ENCODE results near the gene PEX10. TPM values are rescaled to one million over a fixed set of nuclear protein-coding genes. Genes with fewer than 3 reads are reported as not detected.

The PEX10 gene
- total RNA-seq, 1 donor from 2014 or later, result 15.8 TPM

DNA sequence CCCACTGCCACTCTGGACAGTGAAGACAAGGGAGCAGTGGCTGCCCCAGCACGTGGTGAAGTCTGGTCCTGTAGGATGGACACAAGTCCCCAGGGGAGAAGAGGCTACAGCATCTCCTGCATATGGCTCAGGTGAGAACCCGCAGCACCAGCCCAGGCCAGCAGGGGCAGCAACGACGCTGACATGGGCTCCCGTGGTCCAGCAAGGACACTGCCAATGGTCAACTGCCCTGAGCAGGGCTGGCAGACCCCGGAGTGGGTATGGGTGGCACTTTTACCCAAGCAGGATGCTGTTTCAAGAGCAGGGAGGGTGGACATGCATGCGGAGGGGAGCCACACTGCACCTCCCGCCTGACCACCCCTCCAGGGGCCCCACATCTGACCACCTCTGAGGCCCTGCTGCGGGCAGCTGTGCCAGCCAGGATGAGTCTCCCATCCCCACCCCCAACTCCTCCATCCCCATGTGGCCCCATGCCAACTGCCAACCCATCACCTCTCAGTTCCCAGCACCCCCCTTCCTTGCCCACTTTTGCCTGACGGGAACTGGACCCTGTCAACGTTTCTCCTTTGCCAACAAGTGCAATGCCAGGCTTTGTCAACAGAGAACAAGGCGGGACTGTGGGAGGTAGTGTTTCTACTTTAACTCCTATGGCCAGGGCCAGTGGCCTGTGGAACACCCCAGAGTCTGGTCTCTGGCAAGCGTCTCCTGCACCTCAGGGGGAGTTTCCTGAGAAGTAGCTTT lies 29.6 kb downstream of the PEX10 start:
- Histone ChIP-seq H3K27ac (replicated peaks) (no peak overlapping the region), H3K9me3 (replicated peaks) (no peaks in the 10 kb centered on the region), H3K36me3 (no peaks in the 10 kb centered on the region), H3K4me3 (no peak overlapping the region), H3K4me1 (peaks cover 13% of the 10 kb centered on the region), H3K27me3 (ENCODE audit: low read depth) (no peaks in the 10 kb centered on the region)
- no peak for DNase-seq
- intact Hi-C loops (cut with micrococcal nuclease), result loop anchor here (5.0 kb wide), 1 partner anchor 185 kb away; no protein-coding TSS in a partner anchor
- TF ChIP-seq, protein P1, sequence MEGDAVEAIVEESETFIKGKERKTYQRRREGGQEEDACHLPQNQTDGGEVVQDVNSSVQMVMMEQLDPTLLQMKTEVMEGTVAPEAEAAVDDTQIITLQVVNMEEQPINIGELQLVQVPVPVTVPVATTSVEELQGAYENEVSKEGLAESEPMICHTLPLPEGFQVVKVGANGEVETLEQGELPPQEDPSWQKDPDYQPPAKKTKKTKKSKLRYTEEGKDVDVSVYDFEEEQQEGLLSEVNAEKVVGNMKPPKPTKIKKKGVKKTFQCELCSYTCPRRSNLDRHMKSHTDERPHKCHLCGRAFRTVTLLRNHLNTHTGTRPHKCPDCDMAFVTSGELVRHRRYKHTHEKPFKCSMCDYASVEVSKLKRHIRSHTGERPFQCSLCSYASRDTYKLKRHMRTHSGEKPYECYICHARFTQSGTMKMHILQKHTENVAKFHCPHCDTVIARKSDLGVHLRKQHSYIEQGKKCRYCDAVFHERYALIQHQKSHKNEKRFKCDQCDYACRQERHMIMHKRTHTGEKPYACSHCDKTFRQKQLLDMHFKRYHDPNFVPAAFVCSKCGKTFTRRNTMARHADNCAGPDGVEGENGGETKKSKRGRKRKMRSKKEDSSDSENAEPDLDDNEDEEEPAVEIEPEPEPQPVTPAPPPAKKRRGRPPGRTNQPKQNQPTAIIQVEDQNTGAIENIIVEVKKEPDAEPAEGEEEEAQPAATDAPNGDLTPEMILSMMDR (IDR thresholded peaks at IDR 0.05; ENCODE audit: borderline replicate concordance), result peak; percentile 55

DNA sequence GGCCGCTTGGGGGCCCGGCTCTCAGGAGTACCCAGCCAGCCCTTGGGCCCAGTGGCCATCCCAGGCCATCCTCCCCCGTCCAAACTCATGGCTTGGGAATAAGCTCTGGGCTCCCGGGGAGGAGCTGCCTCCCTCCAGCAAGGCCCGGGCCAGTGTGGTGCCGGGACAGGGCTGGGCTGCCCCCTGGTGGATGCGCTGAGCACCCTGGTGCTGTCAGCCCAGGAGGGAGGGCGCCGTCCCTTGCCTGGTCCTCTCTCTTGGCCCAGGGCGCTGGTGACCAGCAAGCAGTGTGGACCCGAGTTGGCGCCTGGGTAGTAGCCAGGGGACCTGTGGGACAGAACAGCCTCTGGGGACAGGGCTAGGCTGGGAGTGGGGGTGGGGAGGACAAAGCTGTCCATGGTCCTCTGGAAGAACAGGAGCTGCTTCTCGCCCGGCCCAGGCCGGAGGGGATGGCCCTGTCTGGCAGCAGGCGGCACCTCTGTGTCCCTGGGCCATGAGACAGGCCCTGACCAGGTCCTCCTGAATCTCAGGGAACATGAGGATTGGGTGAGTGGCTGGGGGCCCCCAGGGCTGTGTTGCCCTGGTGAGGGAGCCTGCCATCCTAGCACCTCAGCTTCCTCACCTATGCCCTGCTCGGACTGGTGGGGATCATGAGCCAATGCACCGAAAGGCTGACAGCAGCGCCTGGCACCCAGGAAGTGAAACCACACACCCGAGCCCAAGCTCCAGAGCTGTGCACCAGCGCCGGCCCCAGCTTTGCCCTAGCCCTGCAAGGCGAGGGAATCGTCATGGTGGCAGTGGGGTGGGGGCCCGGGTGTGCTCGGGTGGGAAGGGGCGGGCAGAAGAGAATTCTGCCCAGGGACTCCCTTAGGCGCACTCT lies 30.4 kb downstream of the PEX10 start:
- Histone ChIP-seq H3K27me3 (ENCODE audit: low read depth) (no peaks in the 10 kb centered on the region), H3K4me1 (peaks cover 13% of the 10 kb centered on the region), H3K36me3 (no peaks in the 10 kb centered on the region), H3K4me3 (no peak overlapping the region), H3K27ac (replicated peaks) (peak overlapping the region; percentile 27), H3K9me3 (replicated peaks) (no peaks in the 10 kb centered on the region)
- intact Hi-C loops (cut with micrococcal nuclease), result loop anchor here (5.0 kb wide), 1 partner anchor 185 kb away; no protein-coding TSS in a partner anchor
- DNase-seq, result peak; percentile 83
- TF ChIP-seq, protein P1 (IDR thresholded peaks at IDR 0.05; ENCODE audit: borderline replicate concordance), result peak; percentile 97

DNA sequence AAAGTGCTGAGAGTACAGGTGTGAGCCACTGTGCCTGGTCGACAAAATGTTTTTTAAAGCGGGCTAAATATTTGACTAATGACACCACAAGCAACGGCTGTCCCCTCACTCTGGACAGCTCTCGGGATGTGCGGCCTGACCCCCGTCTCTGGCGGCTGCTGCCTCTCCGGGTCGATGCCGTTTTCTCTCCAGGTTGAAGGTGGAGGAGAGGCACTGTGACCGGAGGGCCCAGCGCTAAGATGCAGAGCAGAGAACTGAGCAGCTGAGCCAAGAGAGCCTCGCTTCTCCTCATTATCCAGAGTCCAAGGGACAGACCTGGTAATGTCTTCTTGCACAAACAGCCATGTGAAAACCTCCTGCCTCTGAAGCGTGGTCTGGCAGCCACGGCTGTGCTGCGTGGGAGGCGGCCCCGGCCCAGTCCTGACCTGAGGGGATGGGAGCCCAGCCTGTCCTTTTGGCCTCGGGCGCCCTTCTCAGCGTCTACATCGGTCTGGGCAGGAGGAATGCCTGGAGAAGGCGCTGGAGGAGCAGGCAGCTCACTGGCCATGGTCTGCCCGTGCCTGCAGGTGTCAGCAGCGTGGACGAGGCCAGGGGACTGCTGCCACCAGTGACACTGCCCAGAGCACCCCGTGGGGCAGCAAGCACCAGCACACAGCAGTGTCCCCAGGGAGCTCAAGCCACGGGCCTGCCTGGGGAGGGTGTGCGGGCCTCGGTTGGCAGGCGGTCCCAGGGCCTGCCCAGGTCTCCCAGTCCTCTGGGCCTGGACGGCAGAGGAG lies 31.4 kb downstream of the PEX10 start:
- no peak for DNase-seq
- TF ChIP-seq, protein P1 (IDR thresholded peaks at IDR 0.05; ENCODE audit: borderline replicate concordance), result no peak
- Histone ChIP-seq H3K4me1 (peaks cover 13% of the 10 kb centered on the region), H3K4me3 (no peak overlapping the region), H3K27me3 (ENCODE audit: low read depth) (no peaks in the 10 kb centered on the region), H3K27ac (replicated peaks) (peak overlapping the region; percentile 27), H3K9me3 (replicated peaks) (no peaks in the 10 kb centered on the region), H3K36me3 (no peaks in the 10 kb centered on the region)
- intact Hi-C loops (cut with micrococcal nuclease), result loop anchor here (5.0 kb wide), 1 partner anchor 184 kb away; no protein-coding TSS in a partner anchor

DNA sequence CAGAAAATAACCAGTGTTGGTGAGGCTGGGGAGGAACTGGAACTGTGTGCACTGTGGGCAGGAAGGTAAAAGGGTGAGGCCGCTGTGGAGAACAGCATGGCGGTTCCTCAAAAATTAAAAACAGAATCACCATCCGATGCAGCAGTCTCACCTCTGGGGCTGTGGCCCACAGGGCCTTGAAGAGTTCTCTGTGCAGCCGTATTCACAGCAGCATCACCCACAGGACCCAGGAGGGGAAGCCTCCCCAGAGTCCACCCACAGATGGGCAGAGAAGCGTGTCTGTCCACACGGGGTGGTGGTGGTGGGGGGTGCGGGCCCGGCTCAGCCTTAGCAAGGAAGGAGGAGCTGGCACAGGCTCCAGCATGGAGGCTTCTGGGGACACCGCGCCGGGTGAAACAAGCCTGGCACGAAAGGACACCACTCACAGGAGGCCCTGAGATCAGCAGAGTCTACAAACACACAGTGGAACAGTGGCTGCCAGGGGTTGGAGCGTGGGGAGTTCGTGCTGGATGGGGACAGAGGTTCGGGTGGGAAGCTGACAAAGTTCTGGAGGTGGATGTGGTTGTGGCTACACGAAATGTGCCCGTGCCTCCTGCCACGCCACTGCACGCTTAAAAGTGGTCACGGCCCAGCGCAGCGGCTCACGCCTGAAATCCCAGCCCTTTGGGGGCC lies 32.5 kb downstream of the PEX10 start:
- H3K27ac ChIP-seq (replicated peaks), result no peak overlapping the region
- TF ChIP-seq, protein P1 (IDR thresholded peaks at IDR 0.05; ENCODE audit: borderline replicate concordance), result no peak
- no peak for DNase-seq
- no peaks in the 10 kb centered on the region for H3K27me3 ChIP-seq (ENCODE audit: low read depth)
- intact Hi-C loops (cut with micrococcal nuclease), result loop anchor here (5.0 kb wide), 1 partner anchor 183 kb away; no protein-coding TSS in a partner anchor
- H3K4me1 ChIP-seq, result peaks cover 13% of the 10 kb centered on the region
- no peak overlapping the region for H3K4me3 ChIP-seq
- H3K9me3 ChIP-seq (replicated peaks), result no peaks in the 10 kb centered on the region
- no peaks in the 10 kb centered on the region for H3K36me3 ChIP-seq
